Measurements from ENCODE around the gene SNRK.

SNRK gene

GRCh38 chr3:43344520-43344919 lies 58.2 kb downstream of the SNRK start:
- H3K4me1 ChIP-seq (ENCODE audit: control insufficient read depth, insufficient read depth, low read length): no peaks in the 10 kb centered on the region
- no peak overlapping the region for H3K4me3 ChIP-seq (ENCODE audit: low read depth, low read length)
- ChIA-PET POLR2A (no interaction called here), CTCF (no interaction called here)
- peaks cover 0 to 81% of the 10 kb centered on the region in 2 experiments; a peak in 1 of 3 replicates for H3K36me3 ChIP-seq (ENCODE audit: control insufficient read depth in 2 of 2, insufficient read depth in 1 of 2, low read length in 2 of 2)
- H3K27ac ChIP-seq (ENCODE audit: extremely low read depth, low read depth, low read length): no peak overlapping the region
- TF ChIP-seq ZNF280D (tag by site-specific recombination; IDR thresholded peaks at IDR 0.05) (no peak), ZNF658 (tag by site-specific recombination; IDR thresholded peaks at IDR 0.05) (no peak), ZNF830 (tag by site-specific recombination; IDR thresholded peaks at IDR 0.05; ENCODE audit: low read depth) (no peak), ZNF114 (tag by site-specific recombination; IDR thresholded peaks at IDR 0.05) (no peak)
- H3K9me3 ChIP-seq (ENCODE audit: control insufficient read depth, insufficient read depth, low read depth, low read length): no peaks in the 10 kb centered on the region

DNA sequence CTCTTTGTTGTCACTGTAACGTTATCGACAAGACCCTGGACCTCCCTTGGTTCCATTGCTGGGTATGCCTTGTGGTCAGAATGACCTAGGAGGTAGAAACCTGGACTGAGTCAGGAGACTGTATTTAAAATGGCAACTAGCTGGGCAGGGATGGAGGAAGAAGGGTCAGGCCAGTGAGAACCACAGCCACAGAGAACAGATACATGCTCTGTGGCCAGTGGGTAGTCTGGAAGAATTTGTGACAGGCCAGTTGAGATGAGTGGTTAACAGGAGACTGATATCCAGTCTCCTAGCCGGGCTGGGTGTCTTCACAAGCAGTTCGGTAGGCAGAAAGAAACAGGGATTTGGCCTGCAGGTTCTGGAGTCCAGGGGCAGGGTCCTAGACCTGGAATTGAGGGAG lies 58.9 kb downstream of the SNRK start:
- ChIA-PET CTCF (no interaction called here), POLR2A (no interaction called here)
- Histone ChIP-seq H3K9me3 (ENCODE audit: control insufficient read depth, insufficient read depth, low read depth, low read length) (no peaks in the 10 kb centered on the region), H3K4me3 (ENCODE audit: low read depth, low read length) (no peak overlapping the region), H3K36me3 (ENCODE audit: control insufficient read depth in 2 of 2, insufficient read depth in 1 of 2, low read length in 2 of 2) (peaks cover 0 to 81% of the 10 kb centered on the region in 2 experiments; a peak in 1 of 3 replicates), H3K27ac (ENCODE audit: extremely low read depth, low read depth, low read length) (no peak overlapping the region), H3K4me1 (ENCODE audit: control insufficient read depth, insufficient read depth, low read length) (no peaks in the 10 kb centered on the region)
- TF ChIP-seq ZNF473 (tag by site-specific recombination; IDR thresholded peaks at IDR 0.05) (no peak), ZNF214 (tag by site-specific recombination; IDR thresholded peaks at IDR 0.05; ENCODE audit: borderline replicate concordance) (no peak)
- TF ChIP-seq, protein P1, sequence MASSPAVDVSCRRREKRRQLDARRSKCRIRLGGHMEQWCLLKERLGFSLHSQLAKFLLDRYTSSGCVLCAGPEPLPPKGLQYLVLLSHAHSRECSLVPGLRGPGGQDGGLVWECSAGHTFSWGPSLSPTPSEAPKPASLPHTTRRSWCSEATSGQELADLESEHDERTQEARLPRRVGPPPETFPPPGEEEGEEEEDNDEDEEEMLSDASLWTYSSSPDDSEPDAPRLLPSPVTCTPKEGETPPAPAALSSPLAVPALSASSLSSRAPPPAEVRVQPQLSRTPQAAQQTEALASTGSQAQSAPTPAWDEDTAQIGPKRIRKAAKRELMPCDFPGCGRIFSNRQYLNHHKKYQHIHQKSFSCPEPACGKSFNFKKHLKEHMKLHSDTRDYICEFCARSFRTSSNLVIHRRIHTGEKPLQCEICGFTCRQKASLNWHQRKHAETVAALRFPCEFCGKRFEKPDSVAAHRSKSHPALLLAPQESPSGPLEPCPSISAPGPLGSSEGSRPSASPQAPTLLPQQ (tag by site-specific recombination; IDR thresholded peaks at IDR 0.05): no peak

- Histone ChIP-seq H3K9me3 (ENCODE audit: control insufficient read depth, insufficient read depth, low read depth, low read length) (no peaks in the 10 kb centered on the region), H3K36me3 (ENCODE audit: control insufficient read depth in 2 of 2, insufficient read depth in 1 of 2, low read length in 2 of 2) (peaks cover 0 to 76% of the 10 kb centered on the region in 2 experiments; a peak in 1 of 3 replicates), H3K27ac (ENCODE audit: extremely low read depth, low read depth, low read length) (no peak overlapping the region), H3K4me3 (ENCODE audit: low read depth, low read length) (no peak overlapping the region), H3K4me1 (ENCODE audit: control insufficient read depth, insufficient read depth, low read length) (no peaks in the 10 kb centered on the region)
- CTCF ChIA-PET: no interaction called here
- TF ChIP-seq ZNF639 (tag by site-specific recombination; IDR thresholded peaks at IDR 0.05): no peak
- TF ChIP-seq ZNF596 (tag by site-specific recombination; IDR thresholded peaks at IDR 0.05): no peak
- no peak for TF ChIP-seq ZNF155 (tag by site-specific recombination; IDR thresholded peaks at IDR 0.05)
- no peak for TF ChIP-seq ZNF623 (tag by site-specific recombination; IDR thresholded peaks at IDR 0.05)
- TF ChIP-seq ZNF211 (tag by site-specific recombination; IDR thresholded peaks at IDR 0.05; ENCODE audit: low read depth): no peak
- POLR2A ChIA-PET: no interaction called here
Observed at GRCh38 chr3:43345877-43346276, 59.5 kb downstream of the SNRK start.

Measured in HEK293 (cell line).